ENCODE data around the gene CAMK2D. TPM values are rescaled to one million over a fixed set of nuclear protein-coding genes. Genes with fewer than 3 reads are reported as not detected.

The CAMK2D gene
- total RNA-seq, 1 experiment from 2014 or later: 32.1 TPM

- POLR2A ChIA-PET: no interaction called here
- Mint-ChIP-seq H3K4me3 (ENCODE audit: unreplicated experiment) (no peak overlapping the region), H3K9me3 (ENCODE audit: unreplicated experiment) (no peaks in the 10 kb centered on the region), H3K27me3 (ENCODE audit: insufficient read depth, unreplicated experiment) (no peaks in the 10 kb centered on the region), H3K4me1 (ENCODE audit: insufficient read depth, unreplicated experiment) (no peaks in the 10 kb centered on the region), H3K27ac (ENCODE audit: low read depth, unreplicated experiment) (no peak overlapping the region), H3K36me3 (ENCODE audit: insufficient read depth, unreplicated experiment) (peaks cover 5% of the 10 kb centered on the region)
- intact Hi-C loops (cut with micrococcal nuclease): no loop called here
- CTCF ChIA-PET: no interaction called here
- no TSS peak for BruUV-seq (replicated peaks)
- no peak for TF ChIP-seq CTCF (IDR thresholded peaks at IDR 0.05; ENCODE audit: unreplicated experiment)
- no peak for DNase-seq (ENCODE audit: unreplicated experiment)
Observed at GRCh38 chr4:113623274-113623894, 138.2 kb downstream of the CAMK2D start.

- Mint-ChIP-seq H3K27me3 (ENCODE audit: insufficient read depth, unreplicated experiment) (no peaks in the 10 kb centered on the region), H3K27ac (ENCODE audit: low read depth, unreplicated experiment) (no peak overlapping the region), H3K9me3 (ENCODE audit: unreplicated experiment) (no peaks in the 10 kb centered on the region), H3K4me3 (ENCODE audit: unreplicated experiment) (no peak overlapping the region), H3K4me1 (ENCODE audit: insufficient read depth, unreplicated experiment) (peaks cover 6% of the 10 kb centered on the region), H3K36me3 (ENCODE audit: insufficient read depth, unreplicated experiment) (peaks cover 5% of the 10 kb centered on the region)
- no peak for DNase-seq (ENCODE audit: unreplicated experiment)
- ChIA-PET POLR2A (no interaction called here), CTCF (no interaction called here)
- BruUV-seq (replicated peaks): no TSS peak
- intact Hi-C loops (cut with micrococcal nuclease): no loop called here
- no peak for TF ChIP-seq CTCF (IDR thresholded peaks at IDR 0.05; ENCODE audit: unreplicated experiment)
Observed at GRCh38 chr4:113621633-113622032, 139.9 kb downstream of the CAMK2D start.

GRCh38 chr4:113620032-113620431 is 141.5 kb downstream of the CAMK2D start:
- ChIA-PET POLR2A (no interaction called here), CTCF (interaction anchor here (0.7 kb wide), 1 partner anchor 29 kb away, joined by 8 read pairs; no protein-coding TSS in a partner anchor)
- Mint-ChIP-seq H3K36me3 (ENCODE audit: insufficient read depth, unreplicated experiment) (no peaks in the 10 kb centered on the region), H3K27me3 (ENCODE audit: insufficient read depth, unreplicated experiment) (no peaks in the 10 kb centered on the region), H3K27ac (ENCODE audit: low read depth, unreplicated experiment) (no peak overlapping the region), H3K9me3 (ENCODE audit: unreplicated experiment) (no peaks in the 10 kb centered on the region), H3K4me1 (ENCODE audit: insufficient read depth, unreplicated experiment) (peaks cover 11% of the 10 kb centered on the region), H3K4me3 (ENCODE audit: unreplicated experiment) (no peak overlapping the region)
- TF ChIP-seq CTCF (IDR thresholded peaks at IDR 0.05; ENCODE audit: unreplicated experiment): no peak
- intact Hi-C loops (cut with micrococcal nuclease): no loop called here
- BruUV-seq (replicated peaks): no TSS peak
- no peak for DNase-seq (ENCODE audit: unreplicated experiment)

- Mint-ChIP-seq H3K9me3 (ENCODE audit: unreplicated experiment) (no peaks in the 10 kb centered on the region), H3K27me3 (ENCODE audit: insufficient read depth, unreplicated experiment) (no peaks in the 10 kb centered on the region), H3K4me3 (ENCODE audit: unreplicated experiment) (no peak overlapping the region), H3K36me3 (ENCODE audit: insufficient read depth, unreplicated experiment) (no peaks in the 10 kb centered on the region), H3K4me1 (ENCODE audit: insufficient read depth, unreplicated experiment) (peaks cover 11% of the 10 kb centered on the region), H3K27ac (ENCODE audit: low read depth, unreplicated experiment) (no peak overlapping the region)
- no peak for TF ChIP-seq CTCF (IDR thresholded peaks at IDR 0.05; ENCODE audit: unreplicated experiment)
- no TSS peak for BruUV-seq (replicated peaks)
- ChIA-PET CTCF (interaction anchor here (0.7 kb wide), 1 partner anchor 28 kb away, joined by 8 read pairs; no protein-coding TSS in a partner anchor), POLR2A (interaction anchor here (0.6 kb wide), 1 partner anchor 44 kb away, joined by 3 read pairs; no protein-coding TSS in a partner anchor)
- intact Hi-C loops (cut with micrococcal nuclease): no loop called here
- no peak for DNase-seq (ENCODE audit: unreplicated experiment)
Observed at GRCh38 chr4:113619526-113619925, 142.0 kb downstream of the CAMK2D start.

All from MCF 10A (cell line).